Measurements from ENCODE around the gene OR6B1.

GRCh38 chr7:144006029-144006691 lies 6.0 kb downstream of the OR6B1 start:
- no peak for TF ChIP-seq CTCF (IDR thresholded peaks at IDR 0.05)
- no peak for TF ChIP-seq POLR2A (IDR thresholded peaks at IDR 0.05)

Data from Peyer's patch (tissue), 4 donors.